Pulmonary artery endothelial cell (primary cell): ENCODE results near the gene ZNF718. TPM values are rescaled to one million over a fixed set of nuclear protein-coding genes. Genes with fewer than 3 reads are reported as not detected.

Experiments
- total RNA-seq: library from RNA; depleted of rRNA; stranded (reverse); fragments of >200 nt; gene quantifications from 2 replicates; pipeline ENCODE4 v1.2.3, GENCODE V29; 2014

Gene ZNF718
- total RNA-seq, 1 donor from 2014 or later = 5.2 TPM

Other genes starting within 250 kb of the ZNF718 start
- 8.8 and 9.2 TPM in 2 replicates for gene ZNF595, start 71.2 kb upstream of the ZNF718 start, total RNA-seq
- 0.86 and 1.1 TPM in 2 replicates for gene ZNF732, start 181.0 kb downstream of the ZNF718 start, total RNA-seq
- 9.4 and 11.6 TPM in 2 replicates for gene ZNF141, start 213.3 kb downstream of the ZNF718 start, total RNA-seq